H1 (cell line): Measurements from ENCODE around the gene NABP2. TPM values are rescaled to one million over a fixed set of nuclear protein-coding genes. Genes with fewer than 3 reads are reported as not detected.
A peak's percentile ranks its signal among the peaks of the same experiment; 100 is the strongest.

Experiments
- ASH2L ChIP-seq: fragments of 200-600, 300-600 bp; sonication (generic); IDR thresholded peaks from one replicate; pipeline ENCODE4 v1.7.1; 2017; ENCODE audit warnings: low read length
- BCL11A ChIP-seq, 2 experiments: IDR thresholded peaks; one replicate each; pipeline ENCODE4 v1.6.1; 2011; ENCODE audit warnings: low read depth in 2 of 2, low read length in 2 of 2, mild to moderate bottlenecking in 2 of 2
- BRCA1 ChIP-seq: IDR thresholded peaks from 2 replicates; pipeline ENCODE4 v1.6.1; 2012; ENCODE audit warnings: low read depth, low read length, improper control_type of control experiment
- CBX5 ChIP-seq: fragments of 300-800, 300-1000 bp; sonication (generic); IDR thresholded peaks from 2 replicates; pipeline ENCODE4 v1.7.1; 2016; ENCODE audit warnings: antibody characterized with exemption, low read length, low read depth
- CBX8 ChIP-seq: fragments of 300-800, 300-1000 bp; sonication (generic); IDR thresholded peaks from 2 replicates; pipeline ENCODE4 v1.7.1; 2016; ENCODE audit warnings: low read depth, low read length, borderline replicate concordance
- CHD1 ChIP-seq: IDR thresholded peaks from 2 replicates; pipeline ENCODE4 v1.6.1; 2012; ENCODE audit warnings: low read depth, low read length, improper control_type of control experiment
- CTCF ChIP-seq, 3 experiments: IDR thresholded peaks; 1 replicate in 2 of 3; 2 replicates in 1 of 3; pipeline versions ENCODE4 v1.5.1 to v1.6.1; 2011; ENCODE audit warnings: low read length in 3 of 3, mild to moderate bottlenecking in 3 of 3, inconsistent platforms in 2 of 3, low read depth in 1 of 3, moderate library complexity in 1 of 3; ENCODE audit not compliant: insufficient read depth in 1 of 3; ENCODE audit errors: control extremely low read depth in 1 of 3
- EGR1 ChIP-seq: IDR thresholded peaks from 2 replicates; pipeline ENCODE4 v1.6.1; 2011; ENCODE audit warnings: low read depth, low read length, borderline replicate concordance
- EP300 ChIP-seq, 2 experiments: IDR thresholded peaks; 1 replicate in 1 of 2; 2 replicates in 1 of 2; pipeline ENCODE4 v1.6.1; 2011 to 2012; ENCODE audit warnings: low read depth in 2 of 2, low read length in 2 of 2, mild to moderate bottlenecking in 2 of 2, borderline replicate concordance in 1 of 2, inconsistent platforms in 1 of 2, moderate library complexity in 1 of 2
- FOSL1 ChIP-seq: IDR thresholded peaks from 2 replicates; pipeline ENCODE4 v1.6.1; 2011; ENCODE audit warnings: mild to moderate bottlenecking, low read depth, low read length, moderate library complexity; ENCODE audit not compliant: insufficient read depth
- GABPA ChIP-seq: IDR thresholded peaks from 2 replicates; pipeline ENCODE4 v1.6.1; 2011; ENCODE audit warnings: mild to moderate bottlenecking, low read length, moderate library complexity, borderline replicate concordance; ENCODE audit not compliant: insufficient read depth
- HDAC2 ChIP-seq, 2 experiments: fragments of 300-600 bp in 1 of 2; sonication (generic) in 1 of 2; IDR thresholded peaks; 2 replicates each; pipeline ENCODE4 v1.6.1; 2011 to 2012; ENCODE audit warnings: low read depth in 2 of 2, low read length in 2 of 2, mild to moderate bottlenecking in 2 of 2, moderate library complexity in 2 of 2, borderline replicate concordance in 1 of 2, inconsistent platforms in 1 of 2
- KDM4A ChIP-seq: IDR thresholded peaks from one replicate; pipeline ENCODE4 v1.7.1; 2012; ENCODE audit warnings: low read depth, mild to moderate bottlenecking, moderate library complexity, low read length, inconsistent platforms; ENCODE audit not compliant: severe bottlenecking
- MAFK ChIP-seq: IDR thresholded peaks from 2 replicates; pipeline ENCODE4 v1.6.1; 2012; ENCODE audit warnings: low read depth, mild to moderate bottlenecking, improper control_type of control experiment, low read length
- POLR2A ChIP-seq, 2 experiments: IDR thresholded peaks; 1 replicate in 1 of 2; 2 replicates in 1 of 2; pipeline ENCODE4 v1.6.1; 2011; ENCODE audit warnings: low read depth in 2 of 2, low read length in 2 of 2, mild to moderate bottlenecking in 2 of 2; ENCODE audit errors: control extremely low read depth in 1 of 2
- POLR2AphosphoS5 ChIP-seq: IDR thresholded peaks from 2 replicates; pipeline ENCODE4 v1.6.1; 2011; ENCODE audit warnings: low read depth, low read length
- SIN3A ChIP-seq, 2 experiments: IDR thresholded peaks in 1 of 2; conservative IDR thresholded peaks in 1 of 2; 2 replicates each; pipeline ENCODE4 v1.6.1; 2011 to 2012; ENCODE audit warnings: low read length in 2 of 2, improper control_type of control experiment in 1 of 2, low read depth in 1 of 2, mild to moderate bottlenecking in 1 of 2
- SIX5 ChIP-seq: IDR thresholded peaks from 2 replicates; pipeline ENCODE4 v1.6.1; 2011; ENCODE audit warnings: mild to moderate bottlenecking, low read depth, low read length
- TBP ChIP-seq: IDR thresholded peaks from 2 replicates; pipeline ENCODE4 v1.6.1; 2011; ENCODE audit warnings: low read depth, low read length, improper control_type of control experiment
- YY1 ChIP-seq: IDR thresholded peaks from 2 replicates; pipeline ENCODE4 v1.6.1; 2011; ENCODE audit warnings: low read depth, mild to moderate bottlenecking, low read length
- polyA plus RNA-seq, 7 experiments: library from polyadenylated mRNA; depleted of rRNA in 3 of 7; stranded (reverse) in 5 of 7; unstranded in 2 of 7; fragments of >200 nt in 5 of 7; fragments of 200-250 nt in 2 of 7; gene quantifications; 1 replicate in 5 of 7; 2 replicates in 1 of 7; 4 replicates in 1 of 7; pipeline versions ENCODE4 v1.2.1 to v1.2.3, GENCODE V29; 2011 to 2013; ENCODE audit warnings: missing spikeins in 2 of 7, mixed read lengths in 2 of 7
- total RNA-seq: library from RNA; stranded (reverse); fragmentation: NEBNext Ultra II Directional; extraction: Animal tissue kit (Norgen Biotek cat#: 25700); gene quantifications from 2 replicates; pipeline ENCODE4 v1.2.1, GENCODE V29; 2021
- TF ChIP-seq, protein P1 (sequence below): IDR thresholded peaks from 2 replicates; pipeline ENCODE4 v1.6.1; 2011; ENCODE audit warnings: low read depth, mild to moderate bottlenecking, low read length; ENCODE audit not compliant: insufficient read depth

The NABP2 gene
- total and polyA plus RNA-seq, 2 of the 8 experiments (the other 6 are each of a cell fraction or from before 2014, with no cell fraction given): 58.1 to 67.5 TPM

DNA sequence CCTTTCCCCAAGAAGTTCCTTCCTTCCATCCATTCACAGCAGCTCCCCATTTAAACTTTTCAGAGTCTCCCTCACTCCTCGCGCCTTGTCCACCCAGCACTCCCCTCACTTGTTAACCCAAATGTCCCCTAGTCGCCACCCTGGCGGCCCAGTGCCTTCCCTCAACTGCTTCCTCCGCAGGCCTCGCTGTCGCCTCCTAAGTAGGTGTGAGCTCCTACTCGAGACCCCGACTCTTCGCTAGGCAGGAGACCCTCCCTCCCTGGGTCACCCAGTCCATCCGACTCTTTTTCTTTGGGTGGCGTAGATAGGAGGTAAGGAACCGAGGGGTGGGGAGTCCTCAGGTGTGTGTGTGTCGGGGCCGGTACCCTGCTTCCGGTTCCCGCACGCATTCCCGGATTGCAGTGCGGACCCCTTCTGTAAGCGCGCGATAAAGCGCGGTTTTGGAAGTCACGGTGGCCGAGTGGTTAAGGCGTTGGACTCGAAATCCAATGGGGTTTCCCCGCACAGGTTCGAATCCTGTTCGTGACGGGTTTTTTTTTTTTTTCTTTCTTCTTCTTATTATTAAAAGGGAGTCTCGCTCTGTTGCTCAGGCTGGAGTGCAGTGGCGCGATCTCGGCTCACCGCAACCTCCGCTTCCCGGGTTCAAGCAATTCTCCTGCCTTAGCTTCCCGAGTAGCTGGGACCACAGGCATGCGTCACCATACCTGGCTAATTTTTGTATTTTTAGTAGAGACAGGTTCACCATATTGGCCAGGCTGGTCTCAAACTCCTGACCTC lies 34.0 kb upstream of the NABP2 start (continued):
- TF ChIP-seq BRCA1 (no peak), GABPA (peak; percentile 75; the same call in 1 of the 2 replicates), SIX5 (no peak), ASH2L (peak; percentile 99), EGR1 (no peak), HDAC2 (IDR thresholded peaks at IDR 0.05; ENCODE audit: borderline replicate concordance in 1 of 2, low read depth in 2 of 2, low read length in 2 of 2) (peak in 1 of 2 experiments; percentile 64; a peak in 1 of 4 replicates), BCL11A (IDR thresholded peaks at IDR 0.05; ENCODE audit: low read depth in 2 of 2, low read length in 2 of 2) (no peak), CBX8 (no peak), YY1 (no peak), SIN3A (conservative IDR thresholded peaks at IDR 0.05 in 1 of 2, IDR thresholded peaks at IDR 0.05 in 1 of 2; ENCODE audit: low read depth in 1 of 2, low read length in 2 of 2) (peak in 1 of 2 experiments; percentile 72; a peak in 2 of 4 replicates), CTCF (IDR thresholded peaks at IDR 0.05; ENCODE audit: control extremely low read depth in 1 of 3, insufficient read depth in 1 of 3, low read depth in 1 of 3, low read length in 3 of 3) (no peak), CBX5 (no peak), POLR2AphosphoS5 (no peak), TBP (peak; percentile 100), CHD1 (no peak), KDM4A (peak; percentile 51), MAFK (no peak; the same call in 1 of the 2 replicates), POLR2A (IDR thresholded peaks at IDR 0.05; ENCODE audit: control extremely low read depth in 1 of 2, low read depth in 2 of 2, low read length in 2 of 2) (peak in 1 of 2 experiments; percentile 71; a peak in 1 of 3 replicates), EP300 (IDR thresholded peaks at IDR 0.05; ENCODE audit: borderline replicate concordance in 1 of 2, low read depth in 2 of 2, low read length in 2 of 2) (no peak), FOSL1 (no peak)
- TF ChIP-seq, protein P1, sequence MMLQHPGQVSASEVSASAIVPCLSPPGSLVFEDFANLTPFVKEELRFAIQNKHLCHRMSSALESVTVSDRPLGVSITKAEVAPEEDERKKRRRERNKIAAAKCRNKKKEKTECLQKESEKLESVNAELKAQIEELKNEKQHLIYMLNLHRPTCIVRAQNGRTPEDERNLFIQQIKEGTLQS: no peak
